GM18858 (cell line): ENCODE data around the gene CNTN2.

Experiments
- ATAC-seq: cut with Tn5 transposase; IDR thresholded peaks from one replicate; pipeline ENCODE4 v1.9.1; 2021; ENCODE audit not compliant: unreplicated experiment

The CNTN2 gene

DNA sequence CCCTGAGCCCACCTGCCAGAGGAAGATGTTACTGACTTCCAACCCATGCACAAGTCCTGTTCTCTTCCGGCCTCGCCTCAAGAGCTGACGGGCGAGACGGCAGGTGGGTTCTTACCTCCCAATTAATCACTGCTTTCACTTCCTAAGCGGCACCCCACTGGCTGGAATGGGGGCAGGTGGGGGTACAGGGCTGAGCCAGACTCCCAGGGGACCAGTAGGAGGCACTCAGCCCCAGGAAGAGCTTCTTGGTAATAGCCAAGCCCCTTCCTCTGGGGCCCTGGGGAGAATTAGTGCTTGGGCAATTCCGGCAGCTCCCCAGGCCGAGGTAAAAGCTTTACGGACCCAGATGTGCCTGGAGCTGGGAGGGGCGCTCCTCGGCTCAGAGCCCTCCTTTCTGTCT lies 9.7 kb downstream of the CNTN2 start:
- no peak for ATAC-seq

DNA sequence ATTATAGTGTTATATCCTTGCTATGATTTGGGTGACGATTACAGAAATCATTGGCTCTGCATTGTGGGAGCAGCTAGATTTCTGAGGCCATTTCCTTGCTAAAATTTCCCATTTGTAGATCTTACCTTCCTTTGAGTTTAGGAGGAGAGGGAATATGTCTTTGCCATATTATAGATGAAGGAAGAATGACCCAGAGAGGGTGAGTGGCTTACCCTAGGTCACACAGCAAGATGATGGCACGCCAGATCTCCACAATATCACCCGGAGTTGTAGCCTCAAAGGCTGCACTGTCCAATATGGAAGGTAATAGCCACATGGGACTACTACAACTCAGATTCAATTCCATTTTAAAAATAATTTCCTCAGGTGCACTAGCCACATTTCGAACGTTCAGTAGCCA lies 10.3 kb downstream of the CNTN2 start:
- no peak for ATAC-seq

DNA sequence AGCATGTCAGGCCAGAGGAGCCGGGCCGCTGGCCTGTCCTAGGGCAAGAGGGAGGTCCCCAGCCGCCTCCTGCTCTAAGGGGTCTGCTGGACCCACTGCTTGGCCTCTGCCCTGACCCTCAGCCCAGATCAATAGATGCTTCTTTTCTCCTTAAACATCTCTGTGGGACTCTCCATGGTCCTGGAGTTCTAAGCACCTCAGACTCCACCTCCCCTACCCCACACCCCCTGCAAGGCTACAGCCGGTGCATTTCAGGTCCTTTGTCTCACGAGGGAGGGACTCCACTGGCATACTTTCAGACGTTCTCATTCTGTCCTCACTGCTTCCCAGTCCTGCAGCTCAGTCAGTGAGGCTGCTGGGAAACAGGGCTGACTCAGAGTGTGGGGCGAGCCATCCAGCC lies 11.0 kb downstream of the CNTN2 start:
- no peak for ATAC-seq

GRCh38 chr1:205056188-205056611 lies 13.2 kb downstream of the CNTN2 start:
- ATAC-seq, result no peak

DNA sequence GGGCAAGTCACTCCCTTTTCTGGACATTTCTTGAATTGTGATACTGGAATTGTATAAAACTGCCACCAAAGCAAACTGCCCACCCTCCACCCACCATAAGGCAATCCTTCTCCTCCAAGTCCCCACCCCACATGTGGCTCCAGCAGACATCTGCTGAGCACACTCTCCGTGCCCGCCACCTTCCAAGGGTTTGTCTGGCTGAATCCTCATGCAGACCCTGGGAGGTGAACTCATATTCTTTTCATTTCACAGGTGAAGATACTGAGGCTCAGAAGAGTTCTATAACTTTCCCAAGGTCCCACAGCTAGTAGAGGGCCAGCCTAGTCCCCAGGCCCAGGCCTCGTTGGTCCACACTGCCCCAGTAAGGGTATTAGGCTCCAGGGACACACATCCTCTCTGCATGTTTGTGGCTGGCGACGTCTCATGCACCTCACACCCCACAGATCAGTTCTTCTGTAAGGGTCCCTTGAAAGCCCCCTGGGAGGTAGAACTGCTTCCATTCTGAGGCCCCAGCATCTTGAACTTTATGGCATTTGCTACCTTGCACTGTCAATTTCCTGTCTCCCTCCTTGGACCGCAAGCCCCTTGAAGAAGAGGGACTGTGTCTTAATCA lies 14.1 kb downstream of the CNTN2 start:
- no peak for ATAC-seq

DNA sequence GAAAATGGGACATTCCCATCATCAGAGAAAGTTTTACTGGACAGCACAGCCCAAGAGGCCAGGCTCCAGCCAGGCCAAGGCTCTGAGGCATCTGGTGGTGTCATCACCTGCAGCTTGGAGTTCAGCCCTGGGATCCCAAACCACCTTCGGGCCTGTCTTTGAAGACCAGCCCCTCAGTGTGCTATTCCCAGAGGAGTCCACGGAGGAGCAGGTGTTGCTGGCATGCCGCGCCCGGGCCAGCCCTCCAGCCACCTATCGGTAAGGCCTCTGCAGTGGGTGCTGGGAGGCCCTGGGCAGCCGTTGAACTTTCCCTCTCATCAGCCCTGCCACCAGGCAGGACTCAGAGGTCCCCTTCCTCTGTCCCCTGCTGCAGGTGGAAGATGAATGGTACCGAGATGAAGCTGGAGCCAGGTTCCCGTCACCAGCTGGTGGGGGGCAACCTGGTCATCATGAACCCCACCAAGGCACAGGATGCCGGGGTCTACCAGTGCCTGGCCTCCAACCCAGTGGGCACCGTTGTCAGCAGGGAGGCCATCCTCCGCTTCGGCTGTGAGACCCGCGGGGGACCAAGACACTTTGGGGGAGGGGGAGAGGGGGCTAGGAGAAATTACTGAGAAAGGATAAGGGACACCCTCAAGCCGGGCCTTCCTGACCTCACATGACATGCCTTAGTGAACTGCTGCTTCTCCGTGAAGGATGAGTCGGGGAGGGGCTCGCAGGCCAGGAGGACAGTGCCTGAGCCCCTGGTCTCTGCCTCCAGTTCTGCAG lies 15.0 kb downstream of the CNTN2 start:
- no peak for ATAC-seq

- no peak for ATAC-seq
These were observed 15.8 kb downstream of the CNTN2 start for GRCh38 chr1:205058853-205059252.

DNA sequence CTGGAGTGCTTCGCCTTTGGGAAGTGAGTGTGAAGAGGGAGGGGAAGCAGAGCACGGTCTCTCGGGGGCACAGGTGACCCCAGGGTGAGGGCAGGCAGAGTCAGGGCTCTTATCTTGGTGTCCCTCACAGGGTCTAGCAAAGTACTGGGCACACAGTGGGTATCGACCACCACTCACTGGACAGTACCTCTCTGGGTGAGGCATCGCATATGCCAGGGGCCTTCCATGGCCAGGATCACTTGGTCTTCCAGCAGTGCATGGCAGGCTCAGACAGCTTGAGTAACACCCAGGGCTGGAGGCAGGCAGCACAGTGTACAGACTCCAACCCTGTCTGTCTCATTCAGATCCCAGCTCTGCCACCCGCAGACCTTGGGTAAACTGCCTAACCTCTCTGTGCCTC lies 16.6 kb downstream of the CNTN2 start:
- no peak for ATAC-seq

DNA sequence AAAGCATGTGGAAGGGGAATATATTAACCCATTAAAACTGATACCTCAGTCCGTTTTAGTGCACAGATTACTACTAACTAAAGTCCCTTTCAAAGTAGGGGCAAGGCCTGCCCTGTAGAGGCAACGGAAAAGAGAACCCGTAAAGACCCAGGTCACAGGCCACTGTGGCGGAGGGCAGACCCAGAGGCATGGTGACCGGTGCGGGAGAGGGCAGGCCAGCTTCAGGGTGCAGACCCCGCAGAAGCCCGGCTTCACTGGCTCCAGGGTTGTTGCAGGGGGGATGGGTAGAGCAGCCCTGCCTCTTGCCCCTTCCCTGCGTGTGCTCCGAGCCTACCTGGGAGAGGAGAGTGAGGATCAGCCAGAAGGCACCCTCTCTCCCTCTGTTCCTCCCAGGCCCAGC lies 17.7 kb downstream of the CNTN2 start:
- no peak for ATAC-seq

DNA sequence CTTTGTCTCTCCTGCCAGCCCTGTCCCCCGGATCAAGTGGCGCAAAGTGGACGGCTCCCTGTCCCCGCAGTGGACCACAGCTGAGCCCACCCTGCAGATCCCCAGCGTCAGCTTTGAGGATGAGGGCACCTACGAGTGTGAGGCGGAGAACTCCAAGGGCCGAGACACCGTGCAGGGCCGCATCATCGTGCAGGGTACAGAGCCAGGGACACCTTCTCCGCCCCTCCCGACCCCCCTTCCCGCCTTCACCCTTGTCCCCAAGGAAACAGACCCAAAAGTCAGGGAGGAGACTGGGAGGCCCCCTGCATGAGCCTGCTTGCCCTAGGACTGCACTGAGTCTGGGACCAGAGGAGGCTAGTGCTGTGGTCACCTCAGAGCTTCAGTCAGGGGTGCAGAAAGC lies 18.2 kb downstream of the CNTN2 start:
- ATAC-seq, result no peak

GRCh38 chr1:205061665-205062069 lies 18.7 kb downstream of the CNTN2 start:
- no peak for ATAC-seq

GRCh38 chr1:205062319-205062718 lies 19.3 kb downstream of the CNTN2 start:
- no peak for ATAC-seq

DNA sequence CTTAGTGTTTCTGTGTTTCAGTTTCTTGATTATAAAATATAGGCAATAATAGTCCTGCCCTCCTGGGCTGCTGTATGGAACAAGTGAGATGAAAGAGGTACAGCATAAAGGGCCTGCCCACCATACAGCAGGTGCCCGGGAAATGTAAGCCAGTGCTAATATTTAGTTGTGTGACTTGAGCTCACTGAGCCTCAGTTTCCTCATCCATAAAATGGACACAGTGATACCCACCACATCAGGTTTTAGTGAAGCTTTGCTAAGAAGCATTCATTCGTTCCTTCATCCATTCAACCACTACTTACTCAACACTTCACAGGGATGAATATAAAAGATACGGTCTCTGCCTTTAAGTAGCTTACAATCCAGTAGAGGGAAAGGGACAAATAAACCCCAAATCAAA lies 19.9 kb downstream of the CNTN2 start:
- ATAC-seq, result no peak

GRCh38 chr1:205064301-205064700 lies 21.3 kb downstream of the CNTN2 start:
- no peak for ATAC-seq

- ATAC-seq, result no peak
These were observed 21.8 kb downstream of the CNTN2 start for GRCh38 chr1:205064741-205065316.

DNA sequence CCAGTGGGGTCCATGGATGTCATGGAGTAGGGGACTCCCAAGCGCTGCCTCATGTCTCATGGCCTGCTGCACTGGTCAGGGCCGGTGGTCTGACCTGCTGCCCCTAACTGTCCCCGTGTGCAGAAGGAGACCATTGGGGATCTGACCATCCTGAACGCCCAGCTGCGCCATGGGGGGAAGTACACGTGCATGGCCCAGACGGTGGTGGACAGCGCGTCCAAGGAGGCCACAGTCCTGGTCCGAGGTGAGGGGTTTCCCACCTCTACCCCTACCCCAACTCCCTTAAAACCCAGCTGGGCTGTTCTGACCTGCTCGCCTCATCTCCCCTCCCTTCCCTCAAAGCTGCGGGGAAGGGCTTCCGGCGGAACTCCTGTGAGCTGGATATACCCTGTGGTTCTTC lies 22.7 kb downstream of the CNTN2 start:
- no peak for ATAC-seq

DNA sequence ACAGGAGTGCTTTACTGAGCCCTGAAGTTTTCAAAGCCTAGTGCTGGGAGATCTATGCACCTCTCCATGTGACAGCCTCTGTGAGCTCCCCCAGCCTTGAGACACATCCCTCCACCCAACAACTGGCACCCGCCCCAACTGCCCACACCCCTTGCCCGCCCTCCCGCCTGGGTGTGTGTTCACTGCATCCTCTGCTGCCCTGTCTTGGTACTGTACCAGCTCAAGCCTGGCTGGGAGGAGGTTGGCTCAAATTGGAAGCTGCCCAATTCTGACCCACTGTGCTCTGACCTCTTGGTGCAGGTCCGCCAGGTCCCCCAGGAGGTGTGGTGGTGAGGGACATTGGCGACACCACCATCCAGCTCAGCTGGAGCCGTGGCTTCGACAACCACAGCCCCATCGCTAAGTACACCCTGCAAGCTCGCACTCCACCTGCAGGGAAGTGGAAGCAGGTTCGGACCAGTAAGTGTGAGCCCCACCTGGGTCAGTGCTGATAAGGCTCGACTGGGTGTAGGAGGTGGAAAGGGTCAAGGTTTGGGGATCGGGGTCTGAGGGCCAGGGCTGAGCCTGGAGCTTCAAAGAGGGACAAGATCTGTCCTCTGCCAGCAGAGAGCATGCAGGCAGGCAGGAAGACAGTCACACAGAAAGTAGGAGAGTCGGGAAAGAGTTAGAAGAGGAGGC lies 23.3 kb downstream of the CNTN2 start:
- ATAC-seq, result no peak

- ATAC-seq, result no peak
These were observed 24.0 kb downstream of the CNTN2 start for GRCh38 chr1:205067031-205067430.

DNA sequence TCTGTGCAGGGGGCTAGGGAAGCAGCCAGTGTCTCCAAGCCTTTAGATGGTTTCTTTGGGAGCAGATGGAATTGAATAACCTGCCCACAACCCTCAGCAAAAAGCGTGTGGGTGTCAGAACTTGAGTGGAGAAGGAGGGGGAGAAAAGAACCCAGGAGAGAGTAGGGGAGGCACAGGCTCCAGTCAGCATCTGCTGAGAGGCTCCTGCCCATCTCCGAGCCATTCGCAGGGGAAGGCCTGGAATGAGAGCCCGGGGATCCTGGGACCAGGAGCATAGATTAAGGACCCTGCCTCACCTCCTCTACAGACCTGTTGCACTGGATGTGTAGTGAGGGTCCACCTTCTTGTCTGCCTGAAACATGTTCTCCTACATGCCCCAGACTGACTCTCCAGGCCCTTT lies 25.0 kb downstream of the CNTN2 start:
- no peak for ATAC-seq

GRCh38 chr1:205068457-205069040 lies 25.5 kb downstream of the CNTN2 start:
- no peak for ATAC-seq

DNA sequence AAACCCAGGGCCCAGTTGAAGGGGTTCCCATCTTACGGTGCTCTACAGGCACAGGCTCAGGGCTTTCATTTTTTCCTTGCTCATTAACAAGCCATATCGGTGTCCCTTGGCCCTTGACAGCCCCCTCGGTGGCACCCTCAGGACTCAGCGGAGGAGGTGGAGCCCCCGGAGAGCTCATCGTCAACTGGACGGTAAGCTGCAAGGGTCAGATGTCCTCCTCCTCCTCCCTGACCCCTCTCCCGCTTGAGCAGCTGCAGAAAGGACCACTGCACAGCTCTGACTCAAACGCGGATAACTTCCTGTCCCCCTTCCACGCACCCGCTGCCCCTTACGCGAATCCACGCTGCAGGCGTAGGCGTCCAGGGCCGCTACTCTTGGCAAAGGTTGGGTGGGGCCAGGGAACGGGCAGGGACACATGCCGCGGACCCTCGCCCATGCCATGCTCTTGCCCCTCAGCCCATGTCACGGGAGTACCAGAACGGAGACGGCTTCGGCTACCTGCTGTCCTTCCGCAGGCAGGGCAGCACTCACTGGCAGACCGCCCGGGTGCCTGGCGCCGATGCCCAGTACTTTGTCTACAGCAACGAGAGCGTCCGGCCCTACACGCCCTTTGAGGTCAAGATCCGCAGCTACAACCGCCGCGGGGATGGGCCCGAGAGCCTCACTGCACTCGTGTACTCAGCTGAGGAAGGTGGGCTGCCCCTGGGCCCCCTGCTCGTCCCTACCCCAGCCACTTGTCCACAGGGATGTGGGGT lies 26.5 kb downstream of the CNTN2 start:
- no peak for ATAC-seq
